SK-N-SH treated with all-trans-retinoic acid at 6 μM for 48 hours (cell line): Measurements from ENCODE around the gene EIF5AL1.

Experiments used
- ATAC-seq: fragments of 200-7000 bp; cut with Tn5 transposase; 3 replicates; pipeline ENCODE4 v1.9.1; 2020; ENCODE audit warnings: mild to moderate bottlenecking, moderate library complexity
- BACH2 ChIP-seq: fragments of 250-450 bp; sonication (Bioruptor Pico); IDR thresholded peaks from 2 replicates; pipeline ENCODE4 v1.9.0; 2021; ENCODE audit warnings: mild to moderate bottlenecking, borderline replicate concordance
- CREB5 ChIP-seq: fragments of 250-450 bp; sonication (Bioruptor Pico); IDR thresholded peaks from 2 replicates; pipeline ENCODE4 v1.5.1; 2020; ENCODE audit warnings: low read depth, mild to moderate bottlenecking, moderate library complexity
- CSDC2 ChIP-seq: fragments of 250-450 bp; sonication (Bioruptor Pico); IDR thresholded peaks from 2 replicates; pipeline ENCODE4 v1.5.0; 2020; ENCODE audit warnings: mild to moderate bottlenecking, moderate library complexity
- CSRNP3 ChIP-seq: fragments of 250-450 bp; sonication (Bioruptor Pico); IDR thresholded peaks from 2 replicates; pipeline ENCODE4 v1.5.1; 2021; ENCODE audit warnings: mild to moderate bottlenecking, moderate library complexity
- ESRRG ChIP-seq: fragments of 250-450 bp; sonication (Bioruptor Pico); IDR thresholded peaks from 2 replicates; pipeline ENCODE4 v1.6.1; 2021; ENCODE audit warnings: mild to moderate bottlenecking
- GLIS3 ChIP-seq: fragments of 250-450 bp; sonication (Bioruptor Pico); IDR thresholded peaks from 2 replicates; pipeline ENCODE4 v1.5.0; 2020; ENCODE audit warnings: mild to moderate bottlenecking, moderate library complexity
- ISL1 ChIP-seq: fragments of 250-450 bp; sonication (Bioruptor Pico); IDR thresholded peaks from 2 replicates; pipeline ENCODE4 v2.1.2; 2022; ENCODE audit warnings: mild to moderate bottlenecking, moderate library complexity
- OSR1 ChIP-seq: fragments of 250-450 bp; sonication (Bioruptor Pico); IDR thresholded peaks from 2 replicates; pipeline ENCODE4 v1.8.0; 2022; ENCODE audit warnings: moderate library complexity, mild to moderate bottlenecking, inconsistent platforms
- POU6F1 ChIP-seq: fragments of 250-450 bp; sonication (Bioruptor Pico); IDR thresholded peaks from 2 replicates; pipeline ENCODE4 v1.8.0; 2021; ENCODE audit warnings: low read depth, mild to moderate bottlenecking, moderate library complexity, borderline replicate concordance
- PPARA ChIP-seq: fragments of 250-450 bp; sonication (Bioruptor Pico); IDR thresholded peaks from 2 replicates; pipeline ENCODE4 v1.5.0; 2020; ENCODE audit warnings: mild to moderate bottlenecking, borderline replicate concordance
- RARB ChIP-seq: fragments of 250-450 bp; sonication (Bioruptor Pico); IDR thresholded peaks from 2 replicates; pipeline ENCODE4 v1.8.0; 2021; ENCODE audit warnings: mild to moderate bottlenecking, moderate library complexity
- SNAI2 ChIP-seq: fragments of 250-450 bp; sonication (Bioruptor Pico); IDR thresholded peaks from 2 replicates; pipeline ENCODE4 v1.5.0; 2020; ENCODE audit warnings: mild to moderate bottlenecking, moderate library complexity
- TCF4 ChIP-seq: fragments of 250-450 bp; sonication (Bioruptor Pico); IDR thresholded peaks from 2 replicates; pipeline ENCODE4 v1.8.0; 2021; ENCODE audit warnings: mild to moderate bottlenecking, moderate library complexity, borderline replicate concordance
- TOX ChIP-seq: fragments of 250-450 bp; sonication (Bioruptor Pico); IDR thresholded peaks from 2 replicates; pipeline ENCODE4 v1.8.0; 2021; ENCODE audit warnings: mild to moderate bottlenecking, moderate library complexity, borderline replicate concordance
- TSHZ2 ChIP-seq: fragments of 250-450 bp; sonication (Bioruptor Pico); IDR thresholded peaks from 2 replicates; pipeline ENCODE4 v1.5.0; 2020; ENCODE audit warnings: mild to moderate bottlenecking, moderate library complexity
- ZC3H10 ChIP-seq: fragments of 250-450 bp; sonication (Bioruptor Pico); IDR thresholded peaks from 2 replicates; pipeline ENCODE4 v1.5.1; 2021; ENCODE audit warnings: mild to moderate bottlenecking, moderate library complexity
- ZFP3 ChIP-seq: fragments of 250-450 bp; sonication (Bioruptor Pico); IDR thresholded peaks from 2 replicates; pipeline ENCODE4 v1.5.0; 2020; ENCODE audit warnings: mild to moderate bottlenecking, moderate library complexity
- ZFP30 ChIP-seq: fragments of 450-650 bp; formaldehyde crosslinking; IDR thresholded peaks from 2 replicates; pipeline ENCODE4 v1.5.0; 2022; ENCODE audit warnings: mild to moderate bottlenecking, moderate library complexity
- ZNF565 ChIP-seq: fragments of 450-650 bp; formaldehyde crosslinking; conservative IDR thresholded peaks from 2 replicates; pipeline ENCODE4 v1.5.0; 2020; ENCODE audit warnings: low read depth, mild to moderate bottlenecking, moderate library complexity
- ZNF70 ChIP-seq: fragments of 450-650 bp; formaldehyde crosslinking; IDR thresholded peaks from 2 replicates; pipeline ENCODE4 v1.5.0; 2020; ENCODE audit warnings: mild to moderate bottlenecking, moderate library complexity

Gene EIF5AL1

GRCh38 chr10:79471776-79472175 is 40.6 kb upstream of the EIF5AL1 start:
- no peak for ATAC-seq
- TF ChIP-seq BACH2 (CRISPR knock-in tag), result no peak
- TF ChIP-seq, all 23 proteins: peak for 0

GRCh38 chr10:79472449-79472848 is 39.9 kb upstream of the EIF5AL1 start:
- no peak for ATAC-seq
- TF ChIP-seq ZFP30 (CRISPR knock-in tag) (no peak), ZNF70 (CRISPR knock-in tag) (no peak), OSR1 (CRISPR knock-in tag) (no peak), ZFP3 (no peak), ZC3H10 (CRISPR knock-in tag) (no peak), PPARA (no peak), TSHZ2 (CRISPR knock-in tag) (no peak), ISL1 (CRISPR knock-in tag) (no peak), TCF4 (CRISPR knock-in tag) (no peak), CREB5 (no peak), ZNF565 (no peak), GLIS3 (no peak), POU6F1 (CRISPR knock-in tag) (no peak), CSDC2 (CRISPR knock-in tag) (no peak)
- TF ChIP-seq, all 23 proteins: peak for 0

GRCh38 chr10:79472951-79473350 is 39.4 kb upstream of the EIF5AL1 start:
- ATAC-seq, result no peak
- no peak for TF ChIP-seq ZNF565
- TF ChIP-seq CSRNP3, result no peak
- no peak for TF ChIP-seq SNAI2
- no peak for TF ChIP-seq POU6F1 (CRISPR knock-in tag)

- no peak for ATAC-seq
- TF ChIP-seq OSR1 (CRISPR knock-in tag) (no peak), ZC3H10 (CRISPR knock-in tag) (no peak), ZNF565 (no peak), CREB5 (no peak), BACH2 (CRISPR knock-in tag) (no peak), TSHZ2 (CRISPR knock-in tag) (no peak), ZFP30 (CRISPR knock-in tag) (no peak), TOX (CRISPR knock-in tag) (no peak), GLIS3 (no peak), RARB (CRISPR knock-in tag) (no peak), ZNF70 (CRISPR knock-in tag) (no peak), PPARA (no peak), ESRRG (CRISPR knock-in tag) (no peak)
- TF ChIP-seq, all 23 proteins: peak for 0
Observed at GRCh38 chr10:79473496-79474095, 38.7 kb upstream of the EIF5AL1 start.
